ENCODE data around the gene TASOR2. TPM values are rescaled to one million over a fixed set of nuclear protein-coding genes. Genes with fewer than 3 reads are reported as not detected.
A peak's percentile ranks its signal among the peaks of the same experiment; 100 is the strongest.

Gene TASOR2
- total RNA-seq, 4 donors from 2014 or later: 55.0 to 106 (median 75.9) TPM

- Histone ChIP-seq H3K4me3 (no peak overlapping the region), H3K27me3 (no peaks in the 10 kb centered on the region), H3K4me1 (peaks cover 3 to 51% (median 19%) of the 10 kb centered on the region in 4 donors), H3K27ac (no peak overlapping the region), H3K9me3 (no peaks in the 10 kb centered on the region), H3K36me3 (no peaks in the 10 kb centered on the region)
- intact Hi-C loops (cut with DNase I; ENCODE audit: low total_unique reads) (no loop called here), in situ Hi-C loops (cut with MboI; ENCODE audit: low pct_ligation_motif_present in 1 of 4, low pct_unique_long_range_greater_than_20kb in 1 of 4, low sequenced_read_pairs in 3 of 4) (no loop called here)
- TF ChIP-seq POLR2A (IDR thresholded peaks at IDR 0.05): no peak
- no peak for TF ChIP-seq EP300 (IDR thresholded peaks at IDR 0.05; ENCODE audit: low read depth)
- TF ChIP-seq POLR2AphosphoS5 (IDR thresholded peaks at IDR 0.05): no peak
- TF ChIP-seq, protein P1, sequence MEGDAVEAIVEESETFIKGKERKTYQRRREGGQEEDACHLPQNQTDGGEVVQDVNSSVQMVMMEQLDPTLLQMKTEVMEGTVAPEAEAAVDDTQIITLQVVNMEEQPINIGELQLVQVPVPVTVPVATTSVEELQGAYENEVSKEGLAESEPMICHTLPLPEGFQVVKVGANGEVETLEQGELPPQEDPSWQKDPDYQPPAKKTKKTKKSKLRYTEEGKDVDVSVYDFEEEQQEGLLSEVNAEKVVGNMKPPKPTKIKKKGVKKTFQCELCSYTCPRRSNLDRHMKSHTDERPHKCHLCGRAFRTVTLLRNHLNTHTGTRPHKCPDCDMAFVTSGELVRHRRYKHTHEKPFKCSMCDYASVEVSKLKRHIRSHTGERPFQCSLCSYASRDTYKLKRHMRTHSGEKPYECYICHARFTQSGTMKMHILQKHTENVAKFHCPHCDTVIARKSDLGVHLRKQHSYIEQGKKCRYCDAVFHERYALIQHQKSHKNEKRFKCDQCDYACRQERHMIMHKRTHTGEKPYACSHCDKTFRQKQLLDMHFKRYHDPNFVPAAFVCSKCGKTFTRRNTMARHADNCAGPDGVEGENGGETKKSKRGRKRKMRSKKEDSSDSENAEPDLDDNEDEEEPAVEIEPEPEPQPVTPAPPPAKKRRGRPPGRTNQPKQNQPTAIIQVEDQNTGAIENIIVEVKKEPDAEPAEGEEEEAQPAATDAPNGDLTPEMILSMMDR (IDR thresholded peaks at IDR 0.05): no peak
- no peak for DNase-seq
- WGBS, 2 donors (ENCODE audit: low coverage in 1 of 2): 94% methylated on average over 12 of the region's 14 CpGs; no CpG with 5 or more reads in 1 of the 2 donors
These were observed 31.9 kb upstream of the TASOR2 start for GRCh38 chr10:5652746-5653145.

DNA sequence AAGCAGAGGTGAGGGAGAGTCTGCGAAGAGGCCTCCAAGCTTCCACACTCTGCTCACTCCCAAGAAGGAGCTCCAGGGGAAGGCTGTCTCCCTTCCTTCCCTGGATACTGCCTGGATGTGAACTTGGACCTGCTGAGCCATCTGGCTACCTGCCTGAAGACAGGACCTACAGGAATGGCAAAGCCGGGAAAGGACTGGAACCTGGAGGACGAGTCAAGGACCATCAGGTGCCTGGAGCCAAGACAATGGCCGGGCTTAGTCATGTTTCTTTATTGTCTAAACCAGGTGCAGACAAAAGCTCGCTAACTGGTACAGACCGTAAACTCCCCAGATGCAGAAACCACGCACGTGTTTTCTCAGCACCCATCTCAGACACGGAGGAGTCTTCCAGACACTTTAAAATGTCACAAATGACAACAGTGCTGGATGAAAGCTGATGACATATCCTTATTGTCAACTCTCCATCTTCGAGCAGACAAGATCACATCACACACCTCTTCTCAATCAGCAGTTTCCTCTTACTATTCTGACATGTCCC is 30.4 kb upstream of the TASOR2 start:
- Histone ChIP-seq H3K4me1 (peaks cover 3 to 55% (median 21%) of the 10 kb centered on the region in 4 donors), H3K9me3 (no peaks in the 10 kb centered on the region), H3K36me3 (no peaks in the 10 kb centered on the region), H3K4me3 (no peak overlapping the region), H3K27me3 (no peaks in the 10 kb centered on the region), H3K27ac (peak overlapping the region; percentile 70 to 83 (median 82))
- in situ Hi-C loops (cut with MboI; ENCODE audit: low pct_ligation_motif_present in 1 of 4, low pct_unique_long_range_greater_than_20kb in 1 of 4, low sequenced_read_pairs in 3 of 4): no loop called here
- TF ChIP-seq EP300 (IDR thresholded peaks at IDR 0.05; ENCODE audit: low read depth) (no peak), POLR2AphosphoS5 (IDR thresholded peaks at IDR 0.05) (no peak), POLR2A (IDR thresholded peaks at IDR 0.05) (no peak)
- TF ChIP-seq, protein P1 (IDR thresholded peaks at IDR 0.05): no peak
- intact Hi-C loops (cut with DNase I; ENCODE audit: low total_unique reads): no loop called here
- peak; percentile 56 for DNase-seq
- WGBS, 2 donors (ENCODE audit: low coverage in 1 of 2): 56 to 75% methylated on average over 2 to 10 of the region's 10 CpGs

GRCh38 chr10:5655121-5655520 is 29.5 kb upstream of the TASOR2 start:
- TF ChIP-seq POLR2A (IDR thresholded peaks at IDR 0.05) (peak; percentile 42), POLR2AphosphoS5 (IDR thresholded peaks at IDR 0.05) (peak in 1 of 3 donors; percentile 63), EP300 (IDR thresholded peaks at IDR 0.05; ENCODE audit: low read depth) (no peak)
- TF ChIP-seq, protein P1 (IDR thresholded peaks at IDR 0.05): no peak
- no peaks in the 10 kb centered on the region for H3K36me3 ChIP-seq
- H3K27ac ChIP-seq: peak overlapping the region; percentile 70 to 83 (median 82)
- no peaks in the 10 kb centered on the region for H3K27me3 ChIP-seq
- no peaks in the 10 kb centered on the region for H3K9me3 ChIP-seq
- WGBS, 2 donors (ENCODE audit: low coverage in 1 of 2): 35% methylated on average over 3 of the region's 3 CpGs; no CpG with 5 or more reads in 1 of the 2 donors
- DNase-seq: peak; percentile 75
- intact Hi-C loops (cut with DNase I; ENCODE audit: low total_unique reads) (no loop called here), in situ Hi-C loops (cut with MboI; ENCODE audit: low pct_ligation_motif_present in 1 of 4, low pct_unique_long_range_greater_than_20kb in 1 of 4, low sequenced_read_pairs in 3 of 4) (no loop called here)
- H3K4me3 ChIP-seq: no peak overlapping the region
- H3K4me1 ChIP-seq: peaks cover 10 to 63% (median 29%) of the 10 kb centered on the region in 4 donors

- H3K4me3 ChIP-seq: no peak overlapping the region
- WGBS, 2 donors (ENCODE audit: low coverage in 1 of 2): 60 to 68% methylated on average over 8 of the region's 8 CpGs
These were observed 27.7 kb upstream of the TASOR2 start for GRCh38 chr10:5656737-5657579.

More at GRCh38 chr10:5656737-5657579, 27.7 kb upstream of the TASOR2 start:
- DNase-seq: no peak
- no peaks in the 10 kb centered on the region for H3K36me3 ChIP-seq
- intact Hi-C loops (cut with DNase I; ENCODE audit: low total_unique reads) (no loop called here), in situ Hi-C loops (cut with MboI; ENCODE audit: low pct_ligation_motif_present in 1 of 4, low pct_unique_long_range_greater_than_20kb in 1 of 4, low sequenced_read_pairs in 3 of 4) (no loop called here)
- TF ChIP-seq POLR2A (IDR thresholded peaks at IDR 0.05): no peak
- TF ChIP-seq, protein P1 (IDR thresholded peaks at IDR 0.05): no peak
- no peak for TF ChIP-seq EP300 (IDR thresholded peaks at IDR 0.05; ENCODE audit: low read depth)
- TF ChIP-seq POLR2AphosphoS5 (IDR thresholded peaks at IDR 0.05): no peak
- H3K9me3 ChIP-seq: no peaks in the 10 kb centered on the region
- H3K27me3 ChIP-seq: no peaks in the 10 kb centered on the region
- no peak overlapping the region for H3K27ac ChIP-seq
- peaks cover 13 to 79% (median 37%) of the 10 kb centered on the region in 4 donors for H3K4me1 ChIP-seq

Data from transverse colon (tissue), 4 donors.